M059J (cell line): ENCODE data around the gene CDCA8. TPM values are rescaled to one million over a fixed set of nuclear protein-coding genes. Genes with fewer than 3 reads are reported as not detected.
A peak's percentile ranks its signal among the peaks of the same experiment; 100 is the strongest.
"Not testable (repeated sequence)": the region's sequence is repeated elsewhere in the genome, so short reads cannot be mapped to it uniquely, and the experiment has no call there.

ENCODE experiments used
- DNase-seq: peaks from one replicate; pipeline ENCODE4 v3.0.0-alpha.2; 2012; ENCODE audit warnings: low read depth
- total RNA-seq: library from RNA; depleted of rRNA; stranded (reverse); fragments of >200 nt; shearing (Covaris generic); gene quantifications from 2 replicates; pipeline ENCODE4 v1.2.3, GENCODE V29; 2014

CDCA8 gene
- total RNA-seq, 1 experiment from 2014 or later: 38.4 TPM

DNA sequence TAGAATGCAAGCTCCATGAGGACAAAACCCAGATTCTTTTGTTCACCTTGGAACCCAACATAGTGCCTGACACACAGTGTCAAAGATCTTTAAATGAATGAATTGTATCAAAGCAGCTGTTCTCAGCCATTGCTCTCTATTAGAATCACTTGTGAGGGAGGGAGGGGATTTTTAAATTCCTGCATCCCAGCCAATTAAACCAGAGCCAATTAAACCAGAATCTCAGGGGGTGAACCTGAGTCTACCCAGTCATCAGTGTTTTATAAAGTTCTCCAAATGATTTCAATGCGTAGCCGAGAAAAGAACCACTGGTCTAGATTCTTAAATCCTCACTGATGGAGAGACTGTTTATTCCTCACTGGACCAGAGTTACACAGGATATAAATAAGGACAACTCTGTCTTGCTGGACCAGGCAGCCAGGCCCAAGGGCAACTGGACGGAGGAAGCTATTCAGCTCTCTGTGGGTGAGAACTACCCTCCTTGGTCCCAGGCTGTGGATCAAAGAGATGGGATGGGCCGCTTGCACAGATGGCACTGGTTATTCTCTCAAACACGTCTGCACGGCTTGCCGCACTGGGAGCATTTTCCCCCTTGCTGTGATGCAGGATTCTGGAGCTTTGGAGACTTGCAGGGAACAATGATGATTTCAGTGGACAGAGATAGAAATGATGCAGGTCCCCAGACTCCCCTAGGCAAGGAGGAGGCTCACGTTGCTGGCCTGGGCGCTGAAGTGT is 20.0 kb upstream of the CDCA8 start:
- DNase-seq: no peak

DNA sequence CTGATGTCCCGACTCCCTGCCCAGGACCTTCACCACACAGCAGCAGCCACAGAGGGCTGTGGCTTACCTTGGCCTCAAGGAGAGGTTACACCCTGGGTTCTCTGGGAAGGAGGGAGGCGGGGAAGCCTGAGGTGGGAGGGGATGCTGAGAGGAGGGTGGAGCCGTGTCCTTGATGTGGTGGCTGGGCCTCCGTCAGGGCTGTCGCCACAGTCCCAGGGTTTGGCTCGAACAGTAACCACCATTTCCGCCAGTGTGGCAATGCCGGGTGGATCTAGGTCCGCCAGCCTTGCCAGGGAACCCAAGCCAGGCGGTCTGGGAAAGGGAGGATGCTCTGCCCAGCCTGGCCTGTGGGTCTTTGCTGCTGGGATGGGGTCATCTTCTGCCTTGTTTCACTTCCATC is 18.4 kb upstream of the CDCA8 start:
- peak; percentile 21 for DNase-seq

DNA sequence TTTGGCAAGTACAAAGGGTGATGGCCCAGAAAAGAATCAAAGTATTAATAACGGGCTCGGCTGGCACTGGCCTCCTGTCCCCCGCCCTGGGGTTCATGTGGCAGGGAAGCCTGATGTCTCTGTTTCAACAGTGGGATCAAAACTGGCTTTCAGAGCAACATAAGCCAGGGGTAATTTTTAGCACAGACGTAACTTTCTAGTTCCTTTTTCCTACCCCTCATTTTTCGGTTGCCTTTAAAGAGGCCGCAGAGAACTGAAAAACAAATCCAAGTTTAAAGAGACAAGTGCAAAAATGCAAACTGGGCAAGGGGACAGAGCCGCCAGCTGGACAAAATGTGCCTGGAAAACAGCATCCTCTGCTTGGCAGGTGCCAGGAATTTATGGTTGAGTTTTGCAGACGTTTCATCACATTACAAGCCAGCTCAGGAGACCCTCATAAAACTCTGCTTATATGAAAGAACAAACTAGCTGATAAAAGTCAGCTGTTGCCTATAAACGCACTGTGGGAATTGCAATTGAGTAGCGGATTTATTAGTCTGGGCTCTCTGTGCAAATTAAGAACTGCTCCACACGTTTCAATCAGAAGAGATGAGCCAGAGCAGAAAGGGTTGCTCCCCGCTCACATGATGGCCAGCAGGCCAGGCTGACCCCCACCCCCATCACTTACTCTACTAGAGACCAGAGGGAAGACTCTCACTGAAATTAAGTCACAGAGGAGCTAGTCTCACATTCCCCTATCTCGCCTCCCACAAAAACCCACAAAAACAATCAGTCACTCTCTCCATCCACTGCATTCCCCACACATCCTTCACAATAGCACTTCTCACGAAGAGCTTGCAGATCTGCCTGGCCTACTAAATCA is 15.8 kb upstream of the CDCA8 start:
- DNase-seq: no peak

DNA sequence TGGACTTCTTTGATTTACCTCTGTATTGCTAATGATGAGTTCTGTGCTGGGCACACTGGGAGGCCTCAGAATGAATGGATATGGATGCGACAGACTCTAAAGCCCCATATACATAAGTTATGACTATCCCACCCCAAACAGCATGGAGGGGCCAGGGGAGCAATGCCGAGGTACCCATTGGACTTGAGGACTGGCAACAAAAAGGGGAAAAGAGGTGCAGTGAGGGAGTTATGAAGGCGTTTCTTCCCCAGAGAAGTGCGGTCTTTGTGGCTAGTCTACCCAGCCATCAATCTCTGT is 15.2 kb upstream of the CDCA8 start:
- no peak for DNase-seq

DNA sequence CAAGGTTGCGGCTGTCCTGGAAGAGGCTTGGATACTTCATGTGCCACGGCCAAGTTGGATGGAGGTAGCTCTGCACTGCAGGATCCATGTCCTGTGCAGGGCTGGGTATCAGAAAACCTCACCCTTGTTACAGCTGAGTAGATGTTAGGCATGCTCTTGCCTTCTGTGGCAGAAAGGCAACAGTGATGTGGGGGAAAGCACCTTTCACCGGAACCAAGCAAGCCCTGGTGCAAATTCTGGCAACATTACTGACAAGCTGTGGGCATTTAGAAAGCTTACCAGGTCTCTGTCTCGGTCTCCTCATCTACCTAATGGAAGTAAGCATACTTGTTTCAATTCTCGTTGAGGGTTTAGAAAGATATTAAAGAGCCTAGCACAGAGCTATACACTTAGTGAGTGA is 14.5 kb upstream of the CDCA8 start:
- no peak for DNase-seq

DNA sequence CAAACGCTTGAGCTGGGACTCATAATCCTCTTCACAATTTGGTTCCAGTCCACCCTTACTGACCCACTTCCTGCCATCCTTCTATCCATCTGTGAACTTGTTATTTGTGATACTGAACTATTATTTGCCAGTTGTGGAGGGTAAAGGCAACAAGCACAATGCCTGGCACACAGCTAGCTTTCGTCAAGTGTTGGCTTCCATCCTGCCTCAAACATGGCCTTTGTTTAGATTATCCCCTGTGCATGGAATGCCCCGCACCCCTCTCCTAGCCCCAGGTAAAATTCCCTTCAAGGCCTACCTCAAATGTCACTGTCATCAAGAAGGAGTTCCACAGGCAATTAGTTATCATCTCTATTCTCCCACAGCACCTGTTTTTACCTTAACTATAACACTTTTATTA is 11.4 kb upstream of the CDCA8 start:
- DNase-seq: no peak

DNA sequence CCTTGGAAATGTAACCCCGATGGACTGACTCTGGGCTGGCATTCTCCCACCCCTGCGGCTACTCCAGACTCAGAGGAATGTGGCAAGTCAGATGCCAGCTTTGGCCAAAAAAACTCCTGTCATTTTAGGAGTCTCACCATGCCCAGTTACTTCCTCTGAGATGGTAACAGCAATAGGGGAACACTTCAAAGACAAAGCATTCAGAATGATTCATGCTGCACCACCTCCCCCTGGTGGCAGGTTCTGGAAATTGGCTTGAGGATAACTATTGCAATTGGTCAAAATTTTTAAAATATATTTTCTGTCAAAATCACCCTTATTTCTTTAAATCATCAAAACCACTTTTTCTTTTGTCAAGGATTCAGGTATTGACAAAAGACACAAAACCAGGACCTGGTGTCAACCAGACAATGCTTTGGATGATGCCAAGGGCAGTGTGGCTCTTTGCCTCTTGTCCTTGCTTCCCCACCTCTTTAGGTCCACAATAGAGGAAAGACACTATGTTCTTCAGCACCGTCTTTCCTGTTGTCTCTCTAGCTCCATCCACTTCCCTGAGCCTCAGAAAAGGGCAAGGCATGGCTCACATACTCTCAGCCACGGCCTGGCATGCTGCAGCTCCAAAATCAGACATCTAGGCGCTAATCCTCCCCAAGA is 9.9 kb upstream of the CDCA8 start:
- peak; percentile 66 for DNase-seq

DNA sequence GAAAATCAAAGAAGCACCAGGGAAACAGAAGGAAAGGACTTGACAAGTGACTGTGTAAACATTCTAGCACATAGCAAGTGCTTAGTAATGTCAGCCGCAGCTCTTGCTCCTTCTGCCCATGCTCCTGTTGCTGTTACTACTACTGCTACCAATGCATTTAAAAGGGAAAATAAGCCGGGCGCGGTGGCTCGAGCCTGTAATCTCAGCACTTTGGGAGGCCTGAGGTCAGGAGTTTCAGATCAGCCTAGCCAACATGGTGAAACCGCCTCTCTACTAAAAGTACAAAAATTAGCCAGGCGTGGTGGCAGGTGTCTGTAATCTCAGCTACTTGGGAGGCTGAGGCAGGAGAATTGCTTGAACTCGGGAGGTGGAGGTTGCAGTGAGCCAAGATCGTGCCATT is 8.1 kb upstream of the CDCA8 start:
- DNase-seq: not testable (repeated sequence)

DNA sequence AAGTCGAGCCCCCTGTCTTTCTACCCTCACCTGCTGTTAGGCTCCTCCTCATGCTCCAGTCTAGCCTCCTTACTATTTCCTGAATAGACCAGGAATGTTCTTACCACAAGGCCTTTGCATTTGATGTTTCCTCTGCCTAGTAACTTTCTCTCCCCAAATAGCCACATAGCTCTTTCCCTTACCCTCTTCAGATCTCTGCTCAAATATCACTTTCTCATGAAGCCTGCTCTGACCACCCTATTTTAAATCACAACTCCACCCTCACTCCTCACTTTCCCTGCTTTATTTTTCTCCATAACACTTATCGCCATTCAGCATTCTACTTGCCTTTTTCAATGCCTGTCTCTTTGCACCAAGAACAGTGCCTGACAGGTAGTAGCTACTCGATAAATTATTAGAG is 6.6 kb upstream of the CDCA8 start:
- no peak for DNase-seq

DNA sequence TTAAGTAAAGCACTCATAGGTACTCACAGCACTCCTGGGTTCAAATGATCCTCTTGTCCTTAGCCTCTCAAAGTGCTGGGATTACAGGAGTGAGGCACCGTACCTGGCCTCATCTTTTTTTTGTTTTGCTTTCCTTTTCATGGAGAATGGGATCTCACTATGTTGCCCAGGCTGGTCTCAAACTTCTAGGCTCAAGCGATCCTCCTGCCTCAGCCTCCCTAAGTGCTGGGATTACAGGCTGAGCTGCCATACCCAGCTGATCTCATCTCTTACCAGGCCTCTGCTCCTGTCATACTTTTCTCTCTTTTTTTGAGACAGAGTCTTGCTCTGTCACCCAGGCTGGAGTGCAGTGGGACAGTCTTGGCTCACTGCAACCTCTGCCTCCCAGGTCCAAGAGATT is 4.6 kb upstream of the CDCA8 start:
- not testable (repeated sequence) for DNase-seq

DNA sequence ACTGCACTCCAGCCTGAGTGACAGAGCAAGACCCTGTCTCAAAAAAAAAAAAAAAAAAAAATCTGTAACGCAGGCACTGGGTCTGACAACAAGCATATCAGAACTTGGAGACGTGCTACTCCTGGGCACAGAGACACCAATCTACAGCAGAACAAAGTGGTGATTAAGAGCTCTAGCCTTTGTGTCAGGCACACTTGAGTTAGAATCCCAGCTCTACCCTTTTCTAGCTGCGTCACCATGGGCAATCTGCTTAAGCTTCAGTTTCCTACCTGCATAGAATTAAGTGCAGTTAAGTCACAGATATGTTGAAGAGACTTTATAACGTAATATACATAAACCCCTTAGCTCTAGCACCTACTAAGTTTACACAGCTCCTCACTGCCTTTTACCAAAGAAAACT is 3.4 kb upstream of the CDCA8 start:
- no peak for DNase-seq

DNA sequence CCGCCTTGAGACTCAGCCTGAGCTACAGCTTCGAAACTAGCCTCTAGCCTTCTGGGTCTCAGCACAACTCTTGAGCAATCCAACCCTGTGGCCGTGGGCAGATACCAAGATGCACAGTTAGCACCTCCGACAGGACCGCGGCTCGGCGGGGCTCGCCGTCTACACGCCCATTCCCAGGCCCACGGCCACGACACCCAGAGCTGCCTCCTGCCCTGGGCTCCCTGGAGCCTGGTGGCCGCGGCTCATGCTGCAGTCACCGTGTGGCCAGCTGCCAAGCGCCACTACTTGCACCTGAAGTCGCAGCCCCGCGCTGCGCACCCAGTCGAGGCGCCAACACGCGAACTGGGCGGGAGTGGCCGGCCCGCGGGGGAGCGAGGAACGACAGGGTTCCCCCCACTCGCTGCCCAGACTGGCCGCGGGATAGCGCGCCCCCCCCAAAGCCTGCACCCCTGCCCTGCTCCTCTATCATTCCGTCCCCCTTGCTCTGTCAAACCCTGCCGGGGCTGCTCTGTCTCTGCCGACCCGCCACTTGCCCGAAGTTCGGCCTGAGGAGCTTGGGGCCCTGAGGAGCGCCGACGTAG is 729 bp upstream of the CDCA8 start:
- peak; percentile 59 for DNase-seq

DNA sequence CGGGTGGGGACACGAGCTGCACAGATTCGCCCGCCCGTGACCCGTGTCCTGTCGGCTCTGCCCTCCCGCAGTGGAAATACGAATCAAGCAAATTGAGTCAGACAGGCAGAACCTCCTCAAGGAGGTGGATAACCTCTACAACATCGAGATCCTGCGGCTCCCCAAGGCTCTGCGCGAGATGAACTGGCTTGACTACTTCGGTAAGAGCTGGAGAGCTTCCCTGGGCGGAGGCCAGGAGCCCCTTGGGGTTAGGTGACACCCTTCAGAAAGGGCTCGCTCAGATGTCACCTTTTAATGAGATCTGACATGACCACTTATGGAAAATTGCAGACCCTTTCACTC is 489 bp downstream of the CDCA8 start:
- no peak for DNase-seq

DNA sequence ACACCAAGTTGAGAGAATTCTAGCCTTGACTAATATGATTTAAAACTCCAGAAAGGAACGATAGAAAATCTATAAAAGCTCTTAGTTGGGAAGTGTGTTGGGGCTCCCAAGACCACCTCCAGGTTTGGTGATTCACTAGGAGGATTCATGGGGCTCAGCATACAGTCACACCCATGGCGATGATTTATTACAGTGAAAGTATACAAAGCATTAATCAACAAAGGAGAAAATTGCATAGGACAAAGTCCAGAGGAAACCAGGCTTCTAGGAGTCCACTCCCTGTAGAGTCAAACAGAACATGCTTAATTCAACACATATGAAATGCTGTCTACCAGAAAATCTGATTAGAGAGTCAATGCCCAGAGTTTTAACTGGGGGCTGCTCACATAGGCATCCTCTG is 4.8 kb downstream of the CDCA8 start:
- DNase-seq: no peak

DNA sequence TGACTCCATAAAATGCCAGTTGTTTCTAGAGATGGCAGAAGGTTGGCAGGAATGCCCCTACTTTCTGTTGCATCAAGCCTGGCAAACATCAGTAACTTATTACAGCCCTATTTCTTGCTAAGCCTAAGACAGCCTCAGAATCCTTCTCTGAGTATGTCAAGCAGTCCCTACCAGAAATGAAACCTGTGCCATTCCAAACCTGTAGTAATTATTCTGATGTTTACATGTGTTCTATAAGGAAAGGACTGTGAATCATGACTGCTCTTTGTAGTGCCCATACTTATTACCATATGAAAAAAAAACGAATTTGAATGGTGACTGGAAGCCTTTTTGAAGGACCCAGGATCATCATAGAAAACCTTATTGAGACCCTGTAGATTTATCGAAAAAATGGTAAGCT is 5.4 kb downstream of the CDCA8 start:
- no peak for DNase-seq

DNA sequence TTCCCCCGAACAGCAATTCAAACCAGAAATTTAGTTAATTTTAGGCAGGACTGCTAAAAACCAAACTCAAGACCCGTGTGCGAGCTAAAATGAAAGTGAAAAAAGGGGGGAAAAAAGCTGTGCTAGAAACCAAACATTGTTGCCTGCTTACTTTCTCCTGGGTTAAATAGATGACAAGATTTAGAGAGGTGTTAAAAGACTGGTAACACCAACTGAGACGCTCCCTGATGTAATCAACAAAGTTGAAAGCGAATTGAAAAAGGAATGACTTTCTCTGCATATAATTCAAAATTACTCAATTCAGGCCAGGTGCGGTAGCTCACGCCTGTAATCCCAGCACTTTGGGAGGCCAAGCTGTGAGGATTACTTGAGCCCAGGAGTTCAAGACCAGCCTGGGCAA is 6.8 kb downstream of the CDCA8 start:
- no peak for DNase-seq

DNA sequence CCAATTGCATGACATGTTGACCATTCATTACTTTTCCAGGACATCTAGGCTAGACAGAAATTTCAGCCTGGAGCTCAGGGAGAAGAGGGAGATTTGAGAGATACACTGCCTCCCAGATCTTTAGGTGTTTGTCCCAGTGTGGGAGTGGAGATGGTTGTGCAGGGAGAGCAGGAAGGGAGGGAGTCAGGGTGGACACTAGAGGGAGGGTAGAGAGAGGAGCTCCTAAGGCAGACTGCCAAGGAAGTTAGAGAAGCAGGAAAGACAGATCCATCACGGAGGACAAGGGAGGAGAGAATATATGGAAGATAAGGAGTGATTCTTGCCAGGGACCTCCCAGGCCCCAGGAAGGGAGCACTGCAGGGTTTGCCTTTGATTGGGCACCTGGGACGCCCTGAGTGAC is 8.7 kb downstream of the CDCA8 start:
- no peak for DNase-seq

DNA sequence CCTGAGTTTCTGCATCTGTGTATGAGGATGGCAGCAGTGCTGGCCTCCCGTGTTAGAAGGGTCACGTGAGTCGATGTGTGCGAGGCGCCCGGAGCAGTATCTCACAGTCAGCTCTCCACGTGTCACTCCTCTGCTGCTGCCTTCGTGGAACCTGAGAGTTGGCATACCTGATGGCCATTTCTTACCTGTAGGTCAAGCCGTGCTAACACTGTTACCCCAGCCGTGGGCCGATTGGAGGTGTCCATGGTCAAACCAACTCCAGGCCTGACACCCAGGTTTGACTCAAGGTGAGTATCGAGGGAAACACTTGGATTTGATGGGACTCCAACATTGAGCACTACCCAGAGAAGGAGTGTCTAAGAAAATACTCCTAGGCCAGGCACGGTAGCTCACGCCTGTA is 10.7 kb downstream of the CDCA8 start:
- DNase-seq: no peak

DNA sequence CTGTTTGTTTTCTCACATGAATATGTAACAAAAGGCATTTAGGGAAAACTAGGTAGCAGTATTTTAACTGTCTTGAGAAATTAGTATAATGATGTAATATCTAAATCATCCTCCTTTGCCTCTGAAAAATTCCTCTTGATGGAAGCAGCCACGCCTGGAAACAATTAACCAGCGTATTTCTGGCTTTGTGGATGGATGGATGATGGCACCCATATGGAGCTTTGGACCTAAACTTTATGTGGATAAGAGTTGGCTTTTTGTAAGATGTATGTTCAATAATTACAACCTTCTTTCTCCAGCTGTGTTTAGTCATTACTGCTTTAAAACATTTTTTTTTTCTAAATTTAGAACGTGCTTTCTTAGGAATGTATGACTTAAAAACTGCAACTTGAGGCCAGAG is 12.7 kb downstream of the CDCA8 start:
- DNase-seq: no peak

DNA sequence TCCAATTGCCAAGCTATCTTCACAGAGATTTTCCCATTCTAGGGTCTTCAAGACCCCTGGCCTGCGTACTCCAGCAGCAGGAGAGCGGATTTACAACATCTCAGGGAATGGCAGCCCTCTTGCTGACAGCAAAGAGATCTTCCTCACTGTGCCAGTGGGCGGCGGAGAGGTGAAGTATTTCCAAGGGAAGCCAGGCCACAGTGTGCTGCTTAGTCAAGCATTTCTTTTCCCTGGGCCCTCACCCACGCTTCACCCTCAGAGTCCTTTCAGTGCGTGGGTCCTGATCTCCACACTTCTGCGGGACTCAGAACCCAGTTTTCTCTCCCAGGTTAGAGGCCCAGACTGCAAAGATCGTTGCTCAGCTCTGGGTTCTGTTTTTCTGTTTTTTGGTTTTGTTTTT is 13.1 kb downstream of the CDCA8 start:
- DNase-seq: no peak

DNA sequence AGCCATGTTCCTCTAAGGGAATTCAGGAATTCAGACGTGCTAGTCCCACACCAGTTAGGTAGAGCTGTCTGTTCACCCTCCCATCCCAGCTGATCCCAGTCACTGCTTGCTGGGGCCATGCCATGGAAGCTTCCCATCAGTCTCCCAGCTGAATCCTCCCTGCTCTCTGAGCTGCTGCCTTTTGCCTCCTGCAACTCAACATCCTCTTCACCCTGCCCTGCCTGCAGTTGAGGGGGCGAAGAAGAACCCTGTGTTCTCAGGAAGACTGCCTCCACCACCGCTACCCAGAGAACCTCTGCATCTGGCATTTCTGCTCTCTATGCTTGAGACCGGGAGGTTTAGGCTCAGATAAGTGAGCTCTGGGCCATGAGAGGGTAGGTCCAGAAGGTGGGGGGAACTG is 16.2 kb downstream of the CDCA8 start:
- DNase-seq: no peak

DNA sequence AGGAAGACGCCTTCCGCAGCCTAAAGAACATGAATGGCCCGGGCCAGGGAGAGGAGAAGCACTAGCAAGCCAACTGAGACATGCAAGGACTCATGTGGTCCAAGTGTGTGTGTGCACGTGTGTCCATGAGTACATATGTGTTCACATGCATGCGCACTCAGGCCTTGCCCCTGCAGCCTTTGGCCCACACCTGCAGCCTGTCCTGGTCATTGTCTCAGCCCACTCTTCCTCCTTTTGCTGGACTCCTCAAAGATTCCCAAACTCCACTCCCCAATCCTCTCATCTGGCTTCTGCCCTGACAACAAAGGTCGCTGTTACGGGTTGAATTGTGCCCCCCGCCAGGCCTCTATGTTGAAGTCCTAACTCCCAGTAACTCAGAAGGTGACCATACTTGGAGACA is 21.9 kb downstream of the CDCA8 start:
- no peak for DNase-seq

DNA sequence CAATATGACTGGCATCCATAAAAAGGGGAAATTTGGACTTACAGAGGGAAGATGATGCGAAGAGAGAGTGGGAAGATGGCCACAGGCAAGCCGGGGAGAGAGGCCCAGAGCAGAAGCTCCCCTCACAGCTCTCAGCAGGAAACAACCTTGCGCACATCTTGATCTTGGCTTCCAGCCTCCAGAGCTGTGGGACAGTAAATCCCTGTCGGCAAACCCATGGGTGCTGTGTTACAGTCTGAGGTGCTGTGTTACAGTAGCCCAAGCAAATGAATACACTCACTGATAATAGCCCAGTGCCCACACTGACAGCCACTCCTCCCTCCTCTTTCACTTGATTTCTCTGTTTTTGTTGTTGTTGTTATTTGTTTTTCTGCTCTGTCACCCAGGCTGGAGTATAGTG is 22.4 kb downstream of the CDCA8 start:
- DNase-seq: no peak
